Measurements from ENCODE around the gene DGLUCY.

GRCh38 chr14:91163316-91163715 lies 49.4 kb downstream of the DGLUCY start:
- no peak for TF ChIP-seq CTCF (conservative IDR thresholded peaks at IDR 0.05)
- no peak for TF ChIP-seq ZFX (IDR thresholded peaks at IDR 0.05)
